ENCODE results near the gene PPARA. TPM values are rescaled to one million over a fixed set of nuclear protein-coding genes. Genes with fewer than 3 reads are reported as not detected.

Gene PPARA
- total and polyA plus RNA-seq, 2 donors (not counting 1 experiment from before 2014, with no cell fraction given), result 10.2 to 17.5 TPM

GRCh38 chr22:46240073-46240472 lies 89.7 kb downstream of the PPARA start:
- no peaks in the 10 kb centered on the region for H4K20me1 ChIP-seq (ENCODE audit: control insufficient read depth, extremely low read depth, insufficient read depth, low read length)
- TF ChIP-seq CTCF (conservative IDR thresholded peaks at IDR 0.05 in 1 of 2, IDR thresholded peaks at IDR 0.05 in 1 of 2; ENCODE audit: low read depth in 1 of 2, low read length in 2 of 2) (no peak), EZH2 (IDR thresholded peaks at IDR 0.05; ENCODE audit: low read length, missing control alignments) (no peak)
- H3K4me1 ChIP-seq (ENCODE audit: control insufficient read depth, extremely low read depth, insufficient read depth, low read length), result no peaks in the 10 kb centered on the region
- H3K36me3 ChIP-seq (ENCODE audit: control insufficient read depth, insufficient read depth, low read length), result peaks cover 5% of the 10 kb centered on the region
- H3K79me2 ChIP-seq (ENCODE audit: control insufficient read depth, insufficient read depth, low read length), result no peaks in the 10 kb centered on the region
- no peaks in the 10 kb centered on the region for H3K9me3 ChIP-seq (ENCODE audit: control insufficient read depth, insufficient read depth, low read depth, low read length)
- no peak overlapping the region for H3K9ac ChIP-seq (ENCODE audit: insufficient read depth, low read length)
- no peak for DNase-seq (ENCODE audit: low read depth in 2 of 2)
- no peak overlapping the region for H3K27ac ChIP-seq (ENCODE audit: insufficient read depth, low read length)
- H3K4me2 ChIP-seq (ENCODE audit: extremely low read depth, insufficient read depth, low read length), result no peak overlapping the region
- no peak overlapping the region for H3K4me3 ChIP-seq (replicated peaks in 1 of 4; ENCODE audit: control extremely low read depth in 1 of 4, insufficient read depth in 1 of 4, low read depth in 3 of 4, low read length in 4 of 4)
- H3K27me3 ChIP-seq (ENCODE audit: control insufficient read depth, insufficient read depth, low read length), result no peaks in the 10 kb centered on the region
- no peak overlapping the region for H2AFZ ChIP-seq (ENCODE audit: low read length)

DNA sequence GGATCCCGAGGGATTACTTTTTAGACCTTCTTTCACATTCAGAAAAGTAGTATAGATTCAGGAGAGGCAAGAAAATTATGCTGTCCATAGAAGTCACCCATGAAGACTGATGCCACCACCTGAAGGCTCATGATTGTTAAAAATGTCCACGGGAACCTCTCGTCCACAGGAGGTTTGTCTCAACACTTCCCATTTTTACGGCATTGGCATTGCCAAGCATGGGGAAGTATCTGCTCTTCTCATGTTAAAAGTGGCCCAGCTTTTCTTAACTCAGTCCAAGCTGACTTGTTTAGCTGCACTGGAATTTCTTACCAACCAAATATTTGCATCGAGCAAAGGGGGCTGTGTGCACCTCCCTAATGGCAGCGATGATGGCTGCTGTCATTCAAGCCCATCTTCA lies 90.2 kb downstream of the PPARA start:
- no peak overlapping the region for H3K4me2 ChIP-seq (ENCODE audit: extremely low read depth, insufficient read depth, low read length)
- no peaks in the 10 kb centered on the region for H3K79me2 ChIP-seq (ENCODE audit: control insufficient read depth, insufficient read depth, low read length)
- H3K9ac ChIP-seq (ENCODE audit: insufficient read depth, low read length), result no peak overlapping the region
- no peaks in the 10 kb centered on the region for H4K20me1 ChIP-seq (ENCODE audit: control insufficient read depth, extremely low read depth, insufficient read depth, low read length)
- no peak for DNase-seq (ENCODE audit: low read depth in 2 of 2)
- H2AFZ ChIP-seq (ENCODE audit: low read length), result no peak overlapping the region
- H3K4me1 ChIP-seq (ENCODE audit: control insufficient read depth, extremely low read depth, insufficient read depth, low read length), result no peaks in the 10 kb centered on the region
- no peaks in the 10 kb centered on the region for H3K9me3 ChIP-seq (ENCODE audit: control insufficient read depth, insufficient read depth, low read depth, low read length)
- no peaks in the 10 kb centered on the region for H3K27me3 ChIP-seq (ENCODE audit: control insufficient read depth, insufficient read depth, low read length)
- peaks cover 5% of the 10 kb centered on the region for H3K36me3 ChIP-seq (ENCODE audit: control insufficient read depth, insufficient read depth, low read length)
- TF ChIP-seq EZH2 (IDR thresholded peaks at IDR 0.05; ENCODE audit: low read length, missing control alignments) (no peak), CTCF (conservative IDR thresholded peaks at IDR 0.05 in 1 of 2, IDR thresholded peaks at IDR 0.05 in 1 of 2; ENCODE audit: low read depth in 1 of 2, low read length in 2 of 2) (no peak)
- no peak overlapping the region for H3K4me3 ChIP-seq (replicated peaks in 1 of 4; ENCODE audit: control extremely low read depth in 1 of 4, insufficient read depth in 1 of 4, low read depth in 3 of 4, low read length in 4 of 4)
- H3K27ac ChIP-seq (ENCODE audit: insufficient read depth, low read length), result no peak overlapping the region

DNA sequence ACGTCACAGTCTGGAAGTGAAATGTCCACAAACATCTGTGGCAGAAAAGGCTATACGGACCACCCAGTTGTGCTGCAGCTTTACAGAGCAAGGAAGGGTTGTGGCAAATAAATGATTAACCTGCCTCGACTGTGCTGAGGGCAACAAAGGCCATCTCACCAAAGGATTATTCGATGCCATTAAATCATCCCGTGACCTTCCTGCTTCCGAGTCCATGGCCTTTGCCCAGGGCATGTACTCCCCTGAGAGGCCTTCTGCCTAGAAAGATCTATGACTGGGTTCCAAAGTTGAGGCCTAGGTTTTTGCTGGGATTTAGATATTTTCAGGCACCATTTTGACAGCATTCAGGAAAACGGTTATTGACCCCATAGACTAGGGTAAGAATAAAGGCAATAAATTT lies 90.6 kb downstream of the PPARA start:
- Histone ChIP-seq H3K4me3 (replicated peaks in 1 of 4; ENCODE audit: control extremely low read depth in 1 of 4, insufficient read depth in 1 of 4, low read depth in 3 of 4, low read length in 4 of 4) (no peak overlapping the region), H4K20me1 (ENCODE audit: control insufficient read depth, extremely low read depth, insufficient read depth, low read length) (no peaks in the 10 kb centered on the region), H3K4me1 (ENCODE audit: control insufficient read depth, extremely low read depth, insufficient read depth, low read length) (no peaks in the 10 kb centered on the region), H3K9me3 (ENCODE audit: control insufficient read depth, insufficient read depth, low read depth, low read length) (no peaks in the 10 kb centered on the region), H3K9ac (ENCODE audit: insufficient read depth, low read length) (no peak overlapping the region), H2AFZ (ENCODE audit: low read length) (no peak overlapping the region), H3K27ac (ENCODE audit: insufficient read depth, low read length) (no peak overlapping the region), H3K36me3 (ENCODE audit: control insufficient read depth, insufficient read depth, low read length) (peaks cover 5% of the 10 kb centered on the region), H3K27me3 (ENCODE audit: control insufficient read depth, insufficient read depth, low read length) (no peaks in the 10 kb centered on the region), H3K79me2 (ENCODE audit: control insufficient read depth, insufficient read depth, low read length) (no peaks in the 10 kb centered on the region), H3K4me2 (ENCODE audit: extremely low read depth, insufficient read depth, low read length) (no peak overlapping the region)
- no peak for DNase-seq (ENCODE audit: low read depth in 2 of 2)
- no peak for TF ChIP-seq CTCF (conservative IDR thresholded peaks at IDR 0.05 in 1 of 2, IDR thresholded peaks at IDR 0.05 in 1 of 2; ENCODE audit: low read depth in 1 of 2, low read length in 2 of 2)
- TF ChIP-seq EZH2 (IDR thresholded peaks at IDR 0.05; ENCODE audit: low read length, missing control alignments), result no peak

Data from fibroblast of lung (primary cell).